Measurements from ENCODE around the gene TUBG1. TPM values are rescaled to one million over a fixed set of nuclear protein-coding genes. Genes with fewer than 3 reads are reported as not detected.

The TUBG1 gene
- polyA plus RNA-seq, 1 experiment: 28.4 TPM

DNA sequence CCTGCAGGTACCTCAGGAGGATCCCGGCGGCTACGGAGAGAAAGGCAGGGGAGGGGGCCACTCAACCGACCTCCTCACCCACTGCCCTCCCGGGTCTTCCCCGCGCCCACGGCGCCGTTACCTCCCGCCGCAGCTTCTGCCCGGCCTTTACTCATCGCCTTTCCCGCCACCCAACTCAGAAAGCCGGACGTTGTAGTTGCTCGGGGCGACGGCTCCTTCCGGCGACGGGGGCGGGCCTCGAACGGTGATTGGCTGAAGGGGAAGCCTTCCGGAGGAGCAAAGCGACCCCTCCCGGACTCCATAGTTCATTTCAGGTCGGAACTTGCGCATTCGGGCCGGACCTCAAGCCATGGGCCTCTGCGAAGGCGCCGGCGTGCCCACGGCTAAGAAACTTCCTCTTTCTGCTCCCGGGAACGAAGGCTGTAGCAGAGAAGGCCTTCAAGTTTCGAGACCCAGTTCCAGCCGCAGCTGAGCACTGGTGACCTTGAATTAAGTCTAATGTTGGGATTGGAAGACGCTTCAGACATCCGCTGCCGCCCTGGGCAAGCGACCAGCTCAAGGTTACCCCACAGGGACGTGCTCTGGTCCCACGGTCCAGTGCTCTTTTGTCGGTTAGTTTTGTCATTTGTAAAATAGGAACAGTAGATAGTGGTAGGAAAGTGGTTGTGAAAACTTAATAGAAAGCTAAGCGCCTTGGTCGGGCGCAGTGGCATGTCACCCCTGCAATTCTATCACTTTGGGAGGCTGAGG, 31.8 kb upstream of the TUBG1 start, which contains the start of gene PSMC3IP:
TSS of gene PSMC3IP (minus strand) at position 198 of the 750 bp plus-strand sequence. CDS start at position 155, 43 bp downstream.
- H3K4me3 ChIP-seq (ENCODE audit: low read depth, low read length): peak within 1 kb of the TSS; percentile 90
- no peaks in the 10 kb centered on the region for H3K9me3 ChIP-seq (ENCODE audit: control insufficient read depth, insufficient read depth, low read length)
- no peaks in the 10 kb centered on the region for H3K27me3 ChIP-seq (ENCODE audit: control insufficient read depth, insufficient read depth, low read length)
- H3K27ac ChIP-seq (ENCODE audit: low read depth, low read length): peak within 1 kb of the TSS; percentile 73
- TF ChIP-seq, protein P1, sequence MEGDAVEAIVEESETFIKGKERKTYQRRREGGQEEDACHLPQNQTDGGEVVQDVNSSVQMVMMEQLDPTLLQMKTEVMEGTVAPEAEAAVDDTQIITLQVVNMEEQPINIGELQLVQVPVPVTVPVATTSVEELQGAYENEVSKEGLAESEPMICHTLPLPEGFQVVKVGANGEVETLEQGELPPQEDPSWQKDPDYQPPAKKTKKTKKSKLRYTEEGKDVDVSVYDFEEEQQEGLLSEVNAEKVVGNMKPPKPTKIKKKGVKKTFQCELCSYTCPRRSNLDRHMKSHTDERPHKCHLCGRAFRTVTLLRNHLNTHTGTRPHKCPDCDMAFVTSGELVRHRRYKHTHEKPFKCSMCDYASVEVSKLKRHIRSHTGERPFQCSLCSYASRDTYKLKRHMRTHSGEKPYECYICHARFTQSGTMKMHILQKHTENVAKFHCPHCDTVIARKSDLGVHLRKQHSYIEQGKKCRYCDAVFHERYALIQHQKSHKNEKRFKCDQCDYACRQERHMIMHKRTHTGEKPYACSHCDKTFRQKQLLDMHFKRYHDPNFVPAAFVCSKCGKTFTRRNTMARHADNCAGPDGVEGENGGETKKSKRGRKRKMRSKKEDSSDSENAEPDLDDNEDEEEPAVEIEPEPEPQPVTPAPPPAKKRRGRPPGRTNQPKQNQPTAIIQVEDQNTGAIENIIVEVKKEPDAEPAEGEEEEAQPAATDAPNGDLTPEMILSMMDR (IDR thresholded peaks at IDR 0.05; ENCODE audit: low read depth, low read length): peak; percentile 46
- ChIA-PET CTCF (interaction anchor here (0.5 to 2.7 kb wide), 31 partner anchors 9 to 420 kb away, joined by 3 to 30 read pairs (median 4); partner anchors contain the start of genes CCR10, COASY, PLEKHH3 and WNK4), POLR2A (interaction anchor here (0.6 to 2.4 kb wide), 11 partner anchors 10 to 736 kb away, joined by 3 to 7 read pairs (median 4); partner anchors contain the start of genes BECN1, PLEKHH3 and VPS25)
- peak; percentile 78 for DNase-seq (ENCODE audit: low read depth, low spot score)

DNA sequence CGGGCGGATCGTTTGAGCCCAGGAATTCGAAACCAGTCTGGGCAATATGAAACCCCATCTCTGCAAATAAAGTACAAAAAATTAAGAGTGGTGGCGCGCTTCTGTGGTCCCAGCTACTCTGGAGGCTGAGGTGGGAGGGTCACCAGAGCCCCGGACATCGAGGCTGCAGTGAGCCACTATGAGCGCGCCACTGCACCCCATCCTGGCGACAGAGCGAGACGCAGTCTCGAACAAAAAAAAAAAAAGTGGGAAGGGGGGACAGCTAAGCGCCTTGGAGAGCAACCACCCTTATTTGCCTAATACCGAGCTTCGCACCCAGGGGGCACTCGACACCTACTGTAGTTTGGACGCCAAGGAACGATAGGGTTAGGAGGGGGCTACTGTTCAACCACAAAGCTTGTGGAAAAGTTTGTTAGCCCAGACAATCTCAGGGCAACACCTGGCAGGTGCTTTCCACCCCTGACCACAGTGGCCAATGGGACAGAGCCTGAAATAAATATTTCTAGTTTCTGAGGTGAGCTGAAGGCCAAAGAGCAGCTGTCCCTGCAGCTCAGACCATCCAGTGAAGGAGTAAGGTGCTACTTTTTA, 31.1 kb upstream of the TUBG1 start:
- ChIA-PET CTCF (interaction anchor here (0.5 to 2.7 kb wide), 41 partner anchors 9 to 614 kb away, joined by 3 to 30 read pairs (median 4); partner anchors contain the start of genes CCR10, COASY, PLEKHH3 and VPS25), POLR2A (interaction anchor here (0.5 to 2.4 kb wide), 11 partner anchors 11 to 246 kb away, joined by 3 to 7 read pairs (median 3); partner anchors contain the start of genes BECN1, PLEKHH3 and VPS25)
- Histone ChIP-seq H3K4me3 (ENCODE audit: low read depth, low read length) (peak overlapping the region; percentile 90), H3K27ac (ENCODE audit: low read depth, low read length) (peak overlapping the region; percentile 2), H3K9me3 (ENCODE audit: control insufficient read depth, insufficient read depth, low read length) (no peaks in the 10 kb centered on the region), H3K27me3 (ENCODE audit: control insufficient read depth, insufficient read depth, low read length) (no peaks in the 10 kb centered on the region)
- TF ChIP-seq, protein P1 (IDR thresholded peaks at IDR 0.05; ENCODE audit: low read depth, low read length): peak; percentile 84
- DNase-seq (ENCODE audit: low read depth, low spot score): no peak

- Histone ChIP-seq H3K4me3 (ENCODE audit: low read depth, low read length) (no peak overlapping the region), H3K27ac (ENCODE audit: low read depth, low read length) (no peak overlapping the region), H3K27me3 (ENCODE audit: control insufficient read depth, insufficient read depth, low read length) (no peaks in the 10 kb centered on the region), H3K9me3 (ENCODE audit: control insufficient read depth, insufficient read depth, low read length) (no peaks in the 10 kb centered on the region)
- CTCF ChIA-PET: interaction anchor here (0.8 to 2.7 kb wide), 2 partner anchors 9 to 98 kb away, joined by 3 to 30 read pairs; partner anchors contain the start of gene PLEKHH3
- DNase-seq (ENCODE audit: low read depth, low spot score): no peak
- TF ChIP-seq, protein P1 (IDR thresholded peaks at IDR 0.05; ENCODE audit: low read depth, low read length): no peak
- POLR2A ChIA-PET: no interaction called here
Measured at GRCh38 chr17:42579794-42580551, 29.5 kb upstream of the TUBG1 start.

- no peak overlapping the region for H3K27ac ChIP-seq (ENCODE audit: low read depth, low read length)
- H3K9me3 ChIP-seq (ENCODE audit: control insufficient read depth, insufficient read depth, low read length): no peaks in the 10 kb centered on the region
- no peak for DNase-seq (ENCODE audit: low read depth, low spot score)
- no peaks in the 10 kb centered on the region for H3K27me3 ChIP-seq (ENCODE audit: control insufficient read depth, insufficient read depth, low read length)
- no peak overlapping the region for H3K4me3 ChIP-seq (ENCODE audit: low read depth, low read length)
- ChIA-PET POLR2A (interaction anchor here (0.6 kb wide), 1 partner anchor 202 kb away, joined by 3 read pairs; no protein-coding TSS in a partner anchor), CTCF (interaction anchor here (0.9 kb wide), 1 partner anchor 102 kb away, joined by 3 read pairs; no protein-coding TSS in a partner anchor)
- TF ChIP-seq, protein P1 (IDR thresholded peaks at IDR 0.05; ENCODE audit: low read depth, low read length): no peak
Measured at GRCh38 chr17:42581744-42582270, 27.7 kb upstream of the TUBG1 start.
